ENCODE data around the gene EFS.

- no peak for TF ChIP-seq GATA2 (IDR thresholded peaks at IDR 0.05; ENCODE audit: low read depth, low read length)
- no peak for TF ChIP-seq GATA3 (IDR thresholded peaks at IDR 0.05; ENCODE audit: low read depth, low read length)
Measured at GRCh38 chr14:23365036-23365731, at the start of gene EFS.

All from SH-SY5Y (cell line).